ENCODE results near the gene UBE2Q1. TPM values are rescaled to one million over a fixed set of nuclear protein-coding genes. Genes with fewer than 3 reads are reported as not detected.

UBE2Q1 gene
- total RNA-seq, 1 experiment from 2014 or later = 70.9 TPM

GRCh38 chr1:154519591-154519991 lies 38.9 kb downstream of the UBE2Q1 start:
- TF ChIP-seq ATF3 (IDR thresholded peaks at IDR 0.05) (no peak), SRF (IDR thresholded peaks at IDR 0.05; ENCODE audit: low read depth) (no peak), CBX3 (IDR thresholded peaks at IDR 0.05; ENCODE audit: low read depth) (no peak), MAX (IDR thresholded peaks at IDR 0.05) (no peak), ELF1 (IDR thresholded peaks at IDR 0.05; ENCODE audit: borderline replicate concordance, low read depth) (no peak), YY1 (IDR thresholded peaks at IDR 0.05; ENCODE audit: extremely low read depth, insufficient replicate concordance, low read depth, low read length) (no peak), TCF7L2 (IDR thresholded peaks at IDR 0.05; ENCODE audit: borderline replicate concordance, extremely low read depth, insufficient read depth, insufficient read length) (no peak), FOSL1 (IDR thresholded peaks at IDR 0.05; ENCODE audit: low read depth) (no peak)
- DNase-seq (ENCODE audit: low read depth, low spot score) = no peak
- POLR2A ChIA-PET = no interaction called here

GRCh38 chr1:154517661-154518060 lies 40.8 kb downstream of the UBE2Q1 start:
- Histone ChIP-seq H3K4me2 (ENCODE audit: low read length) (no peak overlapping the region), H4K20me1 (ENCODE audit: insufficient read depth) (no peaks in the 10 kb centered on the region), H3K36me3 (ENCODE audit: control insufficient read depth in 1 of 2, insufficient read depth in 2 of 2, low read length in 2 of 2) (no peaks in the 10 kb centered on the region), H2AFZ (ENCODE audit: low read depth, low read length, poor library complexity, severe bottlenecking) (no peak overlapping the region), H3K27ac (ENCODE audit: low read depth, low read length) (no peak overlapping the region), H3K79me2 (ENCODE audit: insufficient read depth, low read length) (no peaks in the 10 kb centered on the region), H3K4me3 (replicated peaks in 1 of 2; ENCODE audit: low read depth in 1 of 2, low read length in 2 of 2) (no peak overlapping the region), H3K27me3 (ENCODE audit: insufficient read depth, low read length) (no peaks in the 10 kb centered on the region), H3K9me2 (ENCODE audit: insufficient read depth) (no peaks in the 10 kb centered on the region), H3K9ac (ENCODE audit: low read length) (no peak overlapping the region), H3K4me1 (ENCODE audit: control insufficient read depth in 1 of 2, insufficient read depth in 2 of 2, low read length in 2 of 2) (0 out of 4 replicates have a peak, but pooled peaks cover 0 to 3% of the 10 kb centered on the region in 2 experiments), H3K9me3 (ENCODE audit: control insufficient read depth in 1 of 2, insufficient read depth in 1 of 2, low read depth in 1 of 2, low read length in 2 of 2) (no peaks in the 10 kb centered on the region)
- ChIA-PET RAD21 (ENCODE audit: low non-redundant PET in 1 of 2, low total read pairs in 2 of 2, uncharacterized antibody in 2 of 2, unreplicated experiment in 2 of 2) (no interaction called here), CTCF (no interaction called here), POLR2A (no interaction called here)
- no peak for ATAC-seq
- intact Hi-C loops (cut with micrococcal nuclease) = no loop called here
- DNase-seq (ENCODE audit: low read depth, low spot score) = no peak
- BruUV-seq (replicated peaks) = no TSS peak
- TF ChIP-seq RAD21 (IDR thresholded peaks at IDR 0.05; ENCODE audit: low read depth) (no peak), MAX (IDR thresholded peaks at IDR 0.05) (no peak), YY1 (IDR thresholded peaks at IDR 0.05; ENCODE audit: extremely low read depth, insufficient replicate concordance, low read depth, low read length) (no peak), SIN3A (IDR thresholded peaks at IDR 0.05; ENCODE audit: low read depth) (no peak)

More at GRCh38 chr1:154519591-154519991, 38.9 kb downstream of the UBE2Q1 start:
- no peaks in the 10 kb centered on the region for H3K9me3 ChIP-seq (ENCODE audit: control insufficient read depth in 1 of 2, insufficient read depth in 1 of 2, low read depth in 1 of 2, low read length in 2 of 2)
- CTCF ChIA-PET = no interaction called here
- RAD21 ChIA-PET (ENCODE audit: low non-redundant PET in 1 of 2, low total read pairs in 2 of 2, uncharacterized antibody in 2 of 2, unreplicated experiment in 2 of 2) = no interaction called here
- ATAC-seq = no peak
- H4K20me1 ChIP-seq (ENCODE audit: insufficient read depth) = no peaks in the 10 kb centered on the region
- no peaks in the 10 kb centered on the region for H3K27me3 ChIP-seq (ENCODE audit: insufficient read depth, low read length)
- H2AFZ ChIP-seq (ENCODE audit: low read depth, low read length, poor library complexity, severe bottlenecking) = no peak overlapping the region
- H3K4me3 ChIP-seq (replicated peaks in 1 of 2; ENCODE audit: low read depth in 1 of 2, low read length in 2 of 2) = no peak overlapping the region
- BruUV-seq (replicated peaks) = no TSS peak
- no peak overlapping the region for H3K9ac ChIP-seq (ENCODE audit: low read length)
- no peaks in the 10 kb centered on the region for H3K9me2 ChIP-seq (ENCODE audit: insufficient read depth)
- H3K4me2 ChIP-seq (ENCODE audit: low read length) = no peak overlapping the region
- H3K4me1 ChIP-seq (ENCODE audit: control insufficient read depth in 1 of 2, insufficient read depth in 2 of 2, low read length in 2 of 2) = no peaks in the 10 kb centered on the region
- no peak overlapping the region for H3K27ac ChIP-seq (ENCODE audit: low read depth, low read length)
- H3K79me2 ChIP-seq (ENCODE audit: insufficient read depth, low read length) = no peaks in the 10 kb centered on the region
- intact Hi-C loops (cut with micrococcal nuclease) = no loop called here
- no peaks in the 10 kb centered on the region for H3K36me3 ChIP-seq (ENCODE audit: control insufficient read depth in 1 of 2, insufficient read depth in 2 of 2, low read length in 2 of 2)
